OCI-M2 (cell line): Measurements from ENCODE around the gene KHK.
"Not testable (repeated sequence)": the region's sequence is repeated elsewhere in the genome, so short reads cannot be mapped to it uniquely, and the experiment has no call there.

ENCODE experiments used
- DNase-seq: peaks from one replicate; lab custom pipeline; 2025; ENCODE audit not compliant: unreplicated experiment; lab: John Stamatoyannopoulos, UW

Gene KHK

DNA sequence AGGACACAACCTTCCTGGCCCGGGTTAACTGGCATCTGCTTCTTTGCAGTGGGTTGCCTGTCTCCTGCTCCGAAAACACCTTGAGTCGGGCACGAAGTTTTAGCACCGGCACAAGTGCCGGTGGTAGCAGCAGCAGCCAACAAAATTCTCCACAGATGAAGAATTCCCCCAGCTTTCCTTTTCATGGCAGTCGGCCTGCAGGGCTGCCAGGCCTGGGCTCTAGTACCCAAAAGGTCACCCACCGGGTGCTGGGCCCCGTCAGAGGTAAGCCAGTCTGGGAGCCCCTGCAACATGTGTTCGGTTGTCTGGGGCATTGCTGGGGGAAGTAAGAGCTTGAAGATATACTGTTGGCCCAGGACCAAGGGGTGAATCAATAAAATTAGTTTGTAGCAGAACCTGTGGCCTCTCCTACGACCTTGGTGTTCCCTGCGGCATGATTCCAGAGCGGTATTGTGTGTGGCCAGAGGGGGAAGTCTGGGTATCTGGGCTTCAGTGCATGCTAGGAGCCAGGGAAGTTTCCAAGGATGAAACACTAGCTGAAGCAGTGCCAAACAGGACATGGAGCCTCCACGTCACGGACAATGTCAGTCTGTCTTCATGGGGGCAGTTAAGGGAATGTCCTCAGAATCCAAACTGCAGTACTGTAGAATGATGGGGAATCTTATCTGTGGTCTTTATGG, 27.3 kb upstream of the KHK start:
- no peak for DNase-seq

DNA sequence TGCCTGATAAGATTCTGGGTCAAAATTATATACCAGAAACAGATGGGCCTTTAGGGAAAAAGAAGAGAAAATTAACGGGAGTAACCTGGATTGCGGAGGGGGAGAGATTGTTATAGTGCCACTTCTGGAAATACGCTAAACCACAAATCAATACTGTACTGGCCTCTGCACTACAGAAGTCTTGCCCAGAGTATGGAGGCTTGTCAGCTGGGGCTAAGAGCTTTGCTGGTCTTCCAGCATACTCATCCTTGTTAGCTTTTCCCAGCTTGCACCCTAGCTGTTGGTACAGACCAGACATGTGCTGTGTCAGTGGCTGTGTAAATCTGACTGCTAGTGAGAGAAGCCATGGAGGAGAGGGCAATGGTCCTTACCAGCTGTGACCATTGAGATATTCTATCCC, 26.2 kb upstream of the KHK start:
- DNase-seq, result no peak

DNA sequence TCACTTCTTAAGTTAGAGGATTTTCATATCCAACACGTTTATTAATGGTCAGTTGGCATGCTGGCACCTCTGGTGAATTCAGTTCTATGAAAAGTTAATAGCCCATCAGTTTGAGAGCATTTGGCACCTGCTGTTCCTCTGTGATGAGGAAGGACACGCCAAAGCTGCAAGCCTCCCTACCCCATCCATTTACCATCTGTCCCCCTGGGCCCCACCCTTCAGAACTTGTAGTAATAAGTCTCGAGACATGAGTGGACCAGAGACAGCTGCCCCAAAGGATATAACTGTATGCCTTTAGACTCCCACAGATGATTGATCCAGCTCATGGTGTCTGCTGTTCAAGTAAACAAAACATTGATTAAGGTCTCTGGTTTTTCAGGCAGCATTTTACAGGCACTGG, 21.4 kb upstream of the KHK start:
- DNase-seq, result no peak

DNA sequence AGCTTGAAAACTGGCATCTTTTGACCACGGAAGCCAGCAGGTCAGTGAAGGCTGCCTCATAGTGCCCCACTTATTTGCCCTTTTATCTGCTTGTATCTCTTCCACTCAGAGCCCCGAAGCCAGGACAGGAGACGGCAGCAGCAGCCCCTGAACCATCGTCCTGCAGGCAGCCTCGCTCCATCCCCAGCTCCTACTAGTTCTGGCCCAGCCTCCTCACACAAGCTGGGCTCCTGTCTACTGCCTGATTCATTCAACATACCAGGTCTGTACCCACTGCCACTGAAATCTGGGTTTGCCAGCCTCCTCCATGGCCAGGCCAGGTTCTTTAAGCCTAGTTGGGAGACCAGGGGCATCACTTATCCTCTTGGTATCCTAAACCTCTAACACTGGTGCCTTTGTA, 19.2 kb upstream of the KHK start:
- no peak for DNase-seq

DNA sequence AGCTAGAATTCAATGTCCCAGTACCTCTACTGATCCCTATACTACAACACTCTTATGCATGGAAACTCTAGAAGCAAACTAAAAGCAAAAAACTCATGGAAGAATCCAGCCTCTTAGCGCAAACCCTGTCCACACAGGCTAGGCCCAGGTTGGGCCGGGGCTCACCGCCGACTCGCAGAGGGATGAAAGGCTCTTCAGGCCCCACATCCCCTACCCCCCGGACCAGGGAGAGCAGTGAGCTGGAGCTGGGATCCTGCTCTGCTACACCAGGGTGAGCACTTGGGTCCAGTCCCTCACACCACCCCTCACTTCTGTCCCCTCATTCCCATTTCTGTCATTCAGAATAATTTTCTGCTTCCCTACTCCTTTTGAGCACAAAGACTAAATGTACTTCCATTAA, 17.1 kb upstream of the KHK start:
- no peak for DNase-seq

DNA sequence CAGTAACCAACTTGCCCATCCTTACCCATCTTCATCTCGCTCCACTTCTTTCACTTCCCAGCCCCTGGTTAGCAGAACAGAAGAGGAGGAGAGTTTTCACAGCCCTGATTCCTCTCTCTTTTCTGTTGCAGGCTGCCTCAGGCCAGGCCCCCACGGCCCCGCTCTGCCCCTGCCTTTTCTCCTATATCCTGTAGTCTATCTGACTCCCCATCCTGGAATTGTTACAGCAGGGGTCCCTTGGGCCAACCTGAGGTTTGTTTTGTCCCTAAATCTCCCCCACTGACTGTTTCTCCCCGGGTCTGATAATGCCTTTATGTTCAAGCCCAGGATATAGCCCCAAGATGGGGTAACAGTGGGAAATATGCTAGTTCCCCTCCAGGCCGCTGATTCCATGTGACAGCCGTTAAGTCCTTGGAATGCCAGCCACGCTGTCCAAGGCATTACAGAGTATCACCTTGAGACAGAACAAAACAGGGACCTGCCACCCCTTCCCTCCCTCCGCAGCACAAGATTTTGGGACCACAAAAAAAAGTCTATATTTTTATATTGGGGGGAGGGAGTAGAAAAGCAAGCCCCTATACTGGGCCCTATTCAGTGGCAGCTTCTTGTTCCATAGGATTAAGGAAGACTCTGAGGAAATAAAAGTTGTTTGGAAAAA, 16.5 kb upstream of the KHK start:
- no peak for DNase-seq

DNA sequence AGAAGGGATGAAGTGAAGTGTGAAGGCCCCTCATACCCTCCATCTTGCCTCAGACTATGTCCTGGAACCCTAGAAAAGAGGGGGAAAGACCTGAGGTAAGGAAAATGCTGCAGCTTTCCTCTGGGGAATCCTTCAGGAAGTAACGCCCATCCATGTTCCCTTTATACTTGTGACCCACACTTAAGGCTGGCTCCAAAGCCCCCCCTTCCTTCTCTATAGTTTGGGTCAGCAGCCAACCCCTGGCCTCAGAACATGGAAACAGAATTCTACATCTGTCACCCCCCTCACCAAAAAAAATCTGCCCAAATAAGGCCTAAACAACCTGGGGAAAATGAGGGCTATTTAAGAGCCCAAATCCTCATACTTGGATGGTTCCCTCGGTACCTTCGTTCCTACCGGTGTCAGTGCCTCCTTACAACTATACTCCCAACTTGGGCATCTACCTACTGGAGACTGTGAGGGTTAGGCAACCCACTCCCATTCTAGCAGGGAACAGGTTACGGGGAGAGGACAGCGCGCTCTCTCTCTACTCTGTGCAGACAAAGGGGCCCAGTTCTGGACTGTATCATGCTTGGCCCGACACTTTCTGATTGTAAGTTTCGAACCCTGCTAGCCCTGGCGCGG, 15.8 kb upstream of the KHK start:
- DNase-seq, result no peak

DNA sequence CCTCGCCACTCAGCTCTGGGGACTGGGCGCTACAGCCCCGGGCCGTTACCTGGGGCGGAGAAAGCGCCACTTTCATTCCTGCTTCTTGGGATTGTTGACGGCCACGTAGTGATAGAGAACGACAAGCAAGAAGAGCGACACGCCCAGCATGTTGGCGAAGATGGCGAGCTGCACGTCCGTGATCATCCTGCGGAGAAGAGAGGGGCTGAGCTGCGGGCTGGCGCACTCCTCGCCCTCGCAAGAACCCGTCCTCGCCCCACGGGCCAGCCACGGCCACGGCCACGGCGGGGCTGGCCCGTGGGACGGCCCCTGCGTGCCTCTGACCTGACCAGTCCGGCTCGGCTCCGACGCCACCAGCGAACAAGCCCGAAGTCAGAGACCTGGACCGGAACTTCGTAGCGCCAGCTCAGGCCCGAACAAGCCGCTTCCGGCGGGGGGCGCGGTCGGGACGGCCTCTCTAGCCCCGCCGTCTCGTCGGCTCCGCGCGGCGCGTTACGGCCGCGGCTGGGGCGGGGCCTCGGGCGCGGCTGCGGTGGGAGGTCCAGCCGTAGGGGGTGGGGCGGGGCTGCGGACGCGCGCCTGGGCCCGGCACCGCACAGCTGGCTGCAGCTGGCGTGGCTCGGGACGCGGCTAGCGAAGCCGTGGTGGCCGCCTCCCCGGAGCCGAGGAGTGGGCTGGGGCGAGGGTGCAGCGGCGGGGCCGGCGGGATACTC, 15.1 kb upstream of the KHK start, which contains the start of gene OST4:
Gene OST4, minus strand, starts transcription at position 378 of the 713 bp plus-strand sequence.
- no peak for DNase-seq

DNA sequence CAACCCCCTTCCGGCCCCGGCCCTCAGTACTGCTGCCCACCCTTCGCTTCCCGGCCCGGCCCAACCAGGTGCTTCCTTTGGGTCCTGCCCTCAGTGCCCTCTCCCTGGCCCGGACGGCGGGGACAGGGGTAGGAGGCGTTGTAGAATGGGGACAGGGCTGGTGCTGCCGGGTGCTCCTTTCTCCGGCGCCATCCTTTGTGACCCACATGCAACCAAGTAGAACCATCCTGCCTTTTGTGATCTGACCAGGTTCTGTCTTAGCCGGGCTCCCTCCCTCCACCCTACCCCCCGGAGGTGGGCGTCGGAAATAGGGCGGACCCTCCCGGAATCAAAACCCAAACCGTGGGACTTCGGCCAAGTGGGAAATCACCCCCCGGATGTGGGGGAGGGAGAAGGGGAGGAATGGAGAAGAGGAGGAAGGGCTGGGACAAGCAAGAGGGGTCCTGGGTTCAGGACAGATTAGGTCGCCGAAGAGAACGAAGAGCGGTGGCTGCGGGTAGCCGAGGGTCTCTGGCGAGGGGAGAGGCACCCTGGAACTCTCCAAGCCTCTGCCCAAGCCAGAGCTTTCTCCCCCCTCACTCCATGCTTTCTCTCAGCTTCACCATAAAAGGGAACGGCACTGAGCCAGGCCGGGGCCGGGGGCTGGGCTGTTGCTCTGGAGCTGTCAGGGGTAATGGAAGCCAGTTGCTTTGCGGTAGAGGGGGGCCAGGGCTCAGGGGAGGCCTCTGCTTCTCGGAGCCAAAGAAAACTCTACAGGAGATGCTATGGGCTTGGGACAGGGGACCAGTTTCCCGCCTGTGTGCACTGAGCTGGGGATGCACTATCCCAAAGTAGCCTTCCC, 14.4 kb upstream of the KHK start:
- no peak for DNase-seq

DNA sequence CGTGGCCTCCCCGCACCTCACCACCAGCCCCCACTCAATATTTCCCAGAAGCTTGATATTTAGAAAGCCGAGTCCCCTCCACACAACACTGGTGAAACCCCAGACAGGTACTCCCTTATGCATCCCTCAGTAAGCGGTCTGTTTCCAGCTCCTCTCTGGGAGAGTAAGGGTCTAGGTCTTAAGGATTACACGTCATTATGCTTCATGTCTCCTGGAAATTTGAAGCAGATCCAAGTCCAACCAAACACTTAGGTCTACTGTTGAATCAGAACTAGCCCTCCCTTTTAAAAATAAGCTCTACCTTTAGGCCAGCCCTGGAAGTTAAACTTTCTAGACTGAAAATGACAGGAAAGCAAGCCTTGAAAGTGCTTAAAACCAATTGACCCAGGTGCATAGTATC, 13.7 kb upstream of the KHK start:
- no peak for DNase-seq

DNA sequence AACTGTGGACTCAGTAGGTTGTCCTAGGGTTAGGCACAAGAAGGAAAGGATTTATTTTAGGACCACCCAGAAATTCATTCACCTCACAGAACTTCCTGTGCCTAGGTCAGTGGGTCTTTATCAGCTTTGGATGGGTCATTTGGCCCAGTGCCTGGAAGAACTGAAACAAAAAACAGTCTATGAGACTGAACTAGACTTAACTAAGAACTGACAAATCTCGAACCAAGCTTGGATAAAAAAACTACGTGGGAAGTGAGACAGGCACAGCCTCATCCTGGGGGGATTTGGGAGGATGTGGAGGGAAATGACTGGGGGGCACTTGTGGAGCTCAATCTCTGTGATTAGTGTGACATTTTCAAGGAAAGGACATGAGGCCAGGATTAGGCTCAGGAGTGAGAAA, 12.8 kb upstream of the KHK start:
- DNase-seq, result no peak

DNA sequence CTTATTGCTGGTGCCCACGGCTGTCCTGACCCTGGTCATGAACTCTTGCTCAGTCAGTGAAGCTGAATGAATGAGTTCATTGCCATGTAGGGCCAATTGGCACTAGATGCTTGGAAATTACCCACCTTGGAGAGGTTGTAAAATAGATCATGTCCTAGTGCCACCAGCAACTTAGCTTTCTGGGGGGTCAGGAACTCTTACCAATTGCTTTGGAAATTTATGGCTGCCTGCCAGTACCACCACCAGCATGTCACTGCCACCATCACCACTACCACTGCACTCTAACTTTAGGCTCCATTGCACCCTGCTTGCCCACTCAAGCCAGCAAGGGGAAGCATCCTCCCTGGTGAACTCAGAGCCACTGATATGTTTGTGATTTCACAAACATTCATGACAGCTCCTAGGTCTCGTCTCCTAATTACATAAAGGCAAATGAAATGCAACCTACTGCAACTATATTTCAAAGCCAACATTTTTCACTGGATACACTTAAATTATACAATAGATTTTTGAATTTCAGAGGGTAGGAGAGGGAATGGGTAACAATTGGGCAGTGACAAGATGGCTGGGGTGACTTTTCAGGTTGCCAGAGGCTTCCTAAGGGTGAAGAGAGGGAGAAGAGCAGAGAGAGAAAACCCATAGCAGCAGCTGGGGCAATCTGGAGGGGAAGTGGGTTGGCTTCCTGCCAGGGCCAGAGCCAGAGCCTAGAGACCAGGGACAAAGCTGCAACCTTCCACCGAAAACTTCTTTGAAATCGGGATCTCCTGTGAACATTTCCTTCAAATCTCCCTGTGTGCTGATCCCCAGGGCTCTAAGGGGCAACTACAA, 11.6 kb upstream of the KHK start:
- DNase-seq, result no peak

DNA sequence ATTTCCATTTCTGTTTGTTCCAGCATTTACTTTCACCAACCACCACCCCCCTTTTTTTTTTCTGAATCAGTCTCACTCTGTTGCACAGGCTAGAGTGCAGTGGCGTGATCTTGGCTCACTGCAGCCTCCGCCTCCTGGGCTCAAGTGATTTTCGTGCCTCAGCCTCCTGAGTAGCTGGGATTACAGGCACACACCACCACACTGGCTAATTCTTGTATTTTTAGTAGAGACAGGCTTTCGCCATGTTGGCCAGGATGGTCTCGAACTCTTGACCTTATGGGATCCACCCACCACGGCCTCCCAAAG, 11.1 kb upstream of the KHK start:
- DNase-seq, result not testable (repeated sequence)

DNA sequence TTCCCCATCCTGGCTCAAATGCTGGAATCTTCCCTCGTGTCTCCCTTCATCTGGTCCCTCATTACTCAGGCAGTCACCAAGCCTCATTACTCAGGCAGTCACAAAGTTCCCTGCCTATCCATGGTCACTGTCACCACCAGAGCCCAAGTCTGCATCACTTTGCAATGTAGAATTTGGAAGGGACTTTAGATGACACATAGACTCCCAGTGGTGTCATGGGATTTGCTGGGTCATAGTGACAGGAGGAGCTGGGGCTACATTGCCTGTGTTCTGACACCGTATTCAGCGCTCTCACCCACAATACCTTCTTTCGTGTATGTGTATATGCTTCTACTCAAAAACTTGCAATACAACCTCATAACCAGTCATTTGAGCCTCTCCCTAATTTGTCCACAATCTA, 10.2 kb upstream of the KHK start:
- DNase-seq, result no peak

DNA sequence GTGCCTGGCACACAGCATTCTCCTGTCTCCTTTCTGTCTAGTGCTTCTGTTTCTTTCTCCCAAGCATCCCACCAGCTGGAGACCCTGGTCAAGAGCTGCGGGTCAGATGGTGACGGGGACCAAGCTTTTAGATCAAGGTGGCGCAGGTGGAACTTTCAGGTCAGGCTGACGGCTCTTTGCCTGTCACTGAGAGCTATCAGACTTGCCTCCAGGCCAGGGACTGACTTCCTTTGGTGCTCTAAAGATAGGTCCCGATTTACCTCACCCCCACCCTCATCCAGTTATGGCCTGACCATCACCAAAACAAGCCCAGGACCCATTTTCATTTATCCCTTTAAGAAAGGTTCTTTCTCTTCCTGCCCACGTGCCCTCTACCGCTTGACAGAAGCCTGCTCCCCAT, 9.3 kb upstream of the KHK start:
- DNase-seq, result no peak

DNA sequence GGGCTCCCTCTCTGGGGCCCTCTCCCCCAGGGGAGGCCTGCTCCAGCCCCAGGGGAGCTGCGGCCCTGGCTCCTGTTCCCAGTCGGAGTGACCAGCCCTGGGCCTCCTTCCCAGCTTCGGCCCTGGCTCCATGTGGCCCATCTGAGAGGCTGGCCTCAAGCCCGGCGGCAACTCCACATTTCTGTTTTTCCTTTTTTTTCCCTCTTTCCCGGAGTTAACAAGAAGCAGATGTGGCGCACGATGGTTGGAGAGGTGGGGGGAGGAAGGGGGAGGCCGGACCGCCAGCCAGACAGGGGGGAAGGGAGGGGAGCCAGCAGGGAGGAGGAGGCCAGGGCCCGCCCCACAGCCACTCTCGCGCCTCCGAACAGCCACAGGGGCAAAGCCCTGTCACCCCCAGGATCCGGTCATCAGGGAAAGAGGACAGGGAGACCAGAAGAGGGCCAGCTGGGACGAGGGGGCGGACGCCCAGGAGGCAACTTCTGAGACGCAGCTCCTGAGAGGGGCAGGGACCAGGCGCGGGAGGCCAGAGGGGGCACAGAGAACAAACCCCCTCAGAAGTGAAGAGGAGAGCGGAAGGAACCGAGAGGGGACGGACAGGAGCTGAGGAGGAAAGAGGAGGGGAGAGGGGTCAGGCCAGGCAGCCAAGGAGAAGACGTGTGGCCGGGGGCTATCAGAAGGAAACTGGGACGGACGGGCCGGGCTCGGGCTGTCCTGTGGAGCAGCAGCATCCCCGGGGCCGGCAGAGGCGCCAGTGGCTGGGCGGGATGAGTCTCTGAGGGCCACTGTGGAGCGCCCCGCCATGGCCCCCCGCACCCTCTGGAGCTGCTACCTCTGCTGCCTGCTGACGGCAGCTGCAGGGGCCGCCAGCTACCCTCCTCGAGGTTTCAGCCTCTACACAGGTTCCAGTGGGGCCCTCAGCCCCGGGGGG, 8.0 kb upstream of the KHK start, which contains the start of gene EMILIN1:
Gene EMILIN1, plus strand, starts transcription at position 349 of the 928 bp plus-strand sequence. Its CDS starts 451 bp downstream, at position 800.
- no peak for DNase-seq

DNA sequence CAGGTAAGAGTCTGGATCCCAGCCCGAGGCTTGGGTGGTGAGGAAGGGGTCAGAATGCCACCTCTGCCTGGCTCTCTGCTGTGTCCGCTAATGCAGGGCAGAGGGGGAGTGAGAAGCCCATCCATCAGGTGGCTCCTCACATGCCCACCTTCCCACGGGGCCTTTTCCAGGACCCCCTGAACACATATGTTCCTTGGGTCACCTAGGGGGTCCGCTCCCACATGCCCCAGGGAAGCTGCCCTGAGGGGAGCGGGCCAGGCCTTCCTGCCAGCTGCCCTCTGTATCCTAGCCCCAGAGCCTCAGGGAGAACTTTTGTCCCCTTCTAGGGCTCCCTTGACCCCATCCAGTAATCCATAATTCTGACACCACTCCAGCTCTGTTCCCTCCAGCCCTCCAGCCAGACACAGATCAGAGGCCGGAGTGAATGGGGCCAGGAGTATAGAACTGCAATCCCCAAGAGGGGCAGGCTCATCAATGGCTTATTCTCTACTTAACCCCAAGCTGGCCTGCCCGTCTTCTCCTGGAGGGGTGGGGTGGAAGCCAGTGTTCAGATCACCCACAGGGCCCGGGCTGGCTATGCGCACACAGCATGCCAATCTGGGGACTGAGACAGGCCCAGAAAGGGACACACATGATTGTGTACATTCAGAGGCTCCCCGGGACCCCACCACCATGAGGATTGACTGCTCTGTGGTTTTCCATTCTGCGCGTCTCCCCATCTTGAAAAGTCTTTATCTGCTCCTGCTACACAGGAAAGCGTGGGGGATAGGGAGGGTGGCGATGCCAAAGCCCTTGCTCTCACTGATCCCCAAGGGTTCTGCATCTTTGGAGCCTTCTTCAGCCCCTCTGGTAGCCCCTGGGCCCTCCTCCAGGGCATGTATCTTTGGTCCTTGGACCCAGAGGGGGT, 7.1 kb upstream of the KHK start:
- DNase-seq, result no peak

DNA sequence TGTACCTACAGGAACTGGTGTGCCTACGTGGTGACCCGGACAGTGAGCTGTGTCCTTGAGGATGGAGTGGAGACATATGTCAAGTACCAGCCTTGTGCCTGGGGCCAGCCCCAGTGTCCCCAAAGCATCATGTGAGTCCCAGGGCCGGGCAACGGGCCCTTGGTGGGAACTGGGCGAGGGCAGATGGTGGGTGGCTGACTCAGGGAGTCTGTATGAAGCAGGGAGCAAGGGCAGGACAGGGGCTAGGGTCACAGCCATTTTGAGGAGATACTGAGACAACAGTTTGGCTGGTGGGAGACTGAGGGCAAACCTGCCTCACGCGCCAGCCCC, 6.5 kb upstream of the KHK start:
- no peak for DNase-seq
